ENCODE measurements around the gene MTMR11.

DNA sequence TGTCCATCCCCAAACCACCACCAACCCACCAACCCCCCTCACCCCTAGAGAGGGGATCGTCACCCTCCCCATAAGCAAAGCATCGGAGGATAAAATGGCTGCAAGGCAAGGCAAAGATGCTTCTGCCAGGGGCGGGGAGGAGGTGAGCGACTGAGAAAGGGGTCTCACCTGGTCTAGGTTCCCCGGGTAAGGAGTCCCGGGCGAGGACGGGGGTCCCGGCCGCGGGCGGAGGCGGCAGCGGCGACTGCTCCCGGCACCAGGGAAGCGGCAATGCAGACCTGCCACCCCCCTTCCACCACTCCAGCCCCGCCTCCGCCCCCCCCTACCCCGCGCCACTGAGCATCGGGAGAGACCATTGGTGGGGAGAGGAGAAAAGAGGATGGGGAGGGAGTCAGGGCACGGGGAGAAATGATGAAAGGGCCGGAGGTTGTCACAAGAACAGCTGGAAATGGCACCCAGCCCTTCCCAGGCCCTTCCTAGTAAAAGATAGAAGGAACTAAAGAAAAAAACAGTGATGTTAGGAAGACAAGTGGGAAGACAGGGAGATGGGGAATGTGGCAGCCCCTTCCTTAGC lies 19.0 kb downstream of the MTMR11 start, which contains the start of gene SV2A:
- TF ChIP-seq POLR2AphosphoS2 (IDR thresholded peaks at IDR 0.05; ENCODE audit: low read depth, low read length) (no peak), CTCF (IDR thresholded peaks at IDR 0.05 in 2 of 3, conservative IDR thresholded peaks at IDR 0.05 in 1 of 3; ENCODE audit: control insufficient read depth in 2 of 3, extremely low read depth in 1 of 3, insufficient read depth in 1 of 3, low read depth in 3 of 3, low read length in 3 of 3) (no peak), JUND (IDR thresholded peaks at IDR 0.05; ENCODE audit: low read depth, low read length) (no peak), CEBPB (IDR thresholded peaks at IDR 0.05; ENCODE audit: borderline replicate concordance in 1 of 2, low read depth in 2 of 2, low read length in 2 of 2) (no peak), TAF1 (IDR thresholded peaks at IDR 0.05; ENCODE audit: borderline replicate concordance, low read depth, low read length) (no peak), PML (IDR thresholded peaks at IDR 0.05; ENCODE audit: low read length) (no peak), POLR2A (IDR thresholded peaks at IDR 0.05; ENCODE audit: low read depth, low read length) (peak; percentile 63), EZH2 (IDR thresholded peaks at IDR 0.05; ENCODE audit: borderline replicate concordance, control insufficient read depth, low read depth, low read length) (no peak), POU2F2 (IDR thresholded peaks at IDR 0.05; ENCODE audit: borderline replicate concordance, low read depth, low read length) (no peak), EP300 (IDR thresholded peaks at IDR 0.05; ENCODE audit: borderline replicate concordance in 1 of 2, control insufficient read depth in 1 of 2, low read depth in 2 of 2, low read length in 2 of 2) (no peak), NFYB (IDR thresholded peaks at IDR 0.05; ENCODE audit: insufficient read depth, low read depth, low read length) (no peak)
- TF ChIP-seq, protein P1, sequence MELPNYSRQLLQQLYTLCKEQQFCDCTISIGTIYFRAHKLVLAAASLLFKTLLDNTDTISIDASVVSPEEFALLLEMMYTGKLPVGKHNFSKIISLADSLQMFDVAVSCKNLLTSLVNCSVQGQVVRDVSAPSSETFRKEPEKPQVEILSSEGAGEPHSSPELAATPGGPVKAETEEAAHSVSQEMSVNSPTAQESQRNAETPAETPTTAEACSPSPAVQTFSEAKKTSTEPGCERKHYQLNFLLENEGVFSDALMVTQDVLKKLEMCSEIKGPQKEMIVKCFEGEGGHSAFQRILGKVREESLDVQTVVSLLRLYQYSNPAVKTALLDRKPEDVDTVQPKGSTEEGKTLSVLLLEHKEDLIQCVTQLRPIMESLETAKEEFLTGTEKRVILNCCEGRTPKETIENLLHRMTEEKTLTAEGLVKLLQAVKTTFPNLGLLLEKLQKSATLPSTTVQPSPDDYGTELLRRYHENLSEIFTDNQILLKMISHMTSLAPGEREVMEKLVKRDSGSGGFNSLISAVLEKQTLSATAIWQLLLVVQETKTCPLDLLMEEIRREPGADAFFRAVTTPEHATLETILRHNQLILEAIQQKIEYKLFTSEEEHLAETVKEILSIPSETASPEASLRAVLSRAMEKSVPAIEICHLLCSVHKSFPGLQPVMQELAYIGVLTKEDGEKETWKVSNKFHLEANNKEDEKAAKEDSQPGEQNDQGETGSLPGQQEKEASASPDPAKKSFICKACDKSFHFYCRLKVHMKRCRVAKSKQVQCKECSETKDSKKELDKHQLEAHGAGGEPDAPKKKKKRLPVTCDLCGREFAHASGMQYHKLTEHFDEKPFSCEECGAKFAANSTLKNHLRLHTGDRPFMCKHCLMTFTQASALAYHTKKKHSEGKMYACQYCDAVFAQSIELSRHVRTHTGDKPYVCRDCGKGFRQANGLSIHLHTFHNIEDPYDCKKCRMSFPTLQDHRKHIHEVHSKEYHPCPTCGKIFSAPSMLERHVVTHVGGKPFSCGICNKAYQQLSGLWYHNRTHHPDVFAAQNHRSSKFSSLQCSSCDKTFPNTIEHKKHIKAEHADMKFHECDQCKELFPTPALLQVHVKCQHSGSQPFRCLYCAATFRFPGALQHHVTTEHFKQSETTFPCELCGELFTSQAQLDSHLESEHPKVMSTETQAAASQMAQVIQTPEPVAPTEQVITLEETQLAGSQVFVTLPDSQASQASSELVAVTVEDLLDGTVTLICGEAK (IDR thresholded peaks at IDR 0.05; ENCODE audit: borderline replicate concordance) = no peak
- TF ChIP-seq, protein P2, sequence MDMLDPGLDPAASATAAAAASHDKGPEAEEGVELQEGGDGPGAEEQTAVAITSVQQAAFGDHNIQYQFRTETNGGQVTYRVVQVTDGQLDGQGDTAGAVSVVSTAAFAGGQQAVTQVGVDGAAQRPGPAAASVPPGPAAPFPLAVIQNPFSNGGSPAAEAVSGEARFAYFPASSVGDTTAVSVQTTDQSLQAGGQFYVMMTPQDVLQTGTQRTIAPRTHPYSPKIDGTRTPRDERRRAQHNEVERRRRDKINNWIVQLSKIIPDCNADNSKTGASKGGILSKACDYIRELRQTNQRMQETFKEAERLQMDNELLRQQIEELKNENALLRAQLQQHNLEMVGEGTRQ (IDR thresholded peaks at IDR 0.05; ENCODE audit: borderline replicate concordance, low read depth, low read length) = no peak

All from GM12878 (cell line).